Activated naive CD4-positive, alpha-beta T cell treated with anti-CD3 and anti-CD28 coated beads, Interleukin-2, amount 10 ng/mL, durations not matched to agents 7 days and 5 days (primary cell): Measurements from ENCODE around the gene NOP14.
"Not testable (repeated sequence)": the region's sequence is repeated elsewhere in the genome, so short reads cannot be mapped to it uniquely, and the experiment has no call there.

Experiments used
- CTCF ChIA-PET: fragments of 350-600 bp; sonication (Branson Sonifier 250); formaldehyde crosslinking; loops from one replicate; lab custom pipeline; 2021; ENCODE audit warnings: antibody characterized with exemption; lab: Charles Lee
- DNase-seq: peaks from one replicate; pipeline ENCODE4 v3.0.0-alpha.2; 2020
- H3K27ac Mint-ChIP-seq: one replicate; pipeline ENCODE4 v1.8.0; 2021; ENCODE audit warnings: mild to moderate bottlenecking, moderate library complexity, mixed read lengths
- H3K27me3 Mint-ChIP-seq: one replicate; pipeline ENCODE4 v1.8.0; 2021; ENCODE audit warnings: mild to moderate bottlenecking, mixed read lengths
- H3K36me3 Mint-ChIP-seq: one replicate; pipeline ENCODE4 v1.8.0; 2021; ENCODE audit warnings: mixed read lengths
- H3K4me1 Mint-ChIP-seq: one replicate; pipeline ENCODE4 v1.8.0; 2021; ENCODE audit warnings: mixed read lengths
- H3K4me3 Mint-ChIP-seq: one replicate; pipeline ENCODE4 v1.8.0; 2021; ENCODE audit warnings: mild to moderate bottlenecking, moderate library complexity, mixed read lengths
- H3K9me3 Mint-ChIP-seq: one replicate; pipeline ENCODE4 v1.8.0; 2021; ENCODE audit warnings: mixed read lengths

NOP14 gene

GRCh38 chr4:2977211-2978088 is 14.2 kb upstream of the NOP14 start:
- no peak for DNase-seq
- CTCF ChIA-PET = interaction anchor here (0.7 to 3.9 kb wide), 11 partner anchors 12 to 545 kb away, joined by 3 to 25 read pairs (median 5); partner anchors contain the start of genes GRK4 and NOP14

DNA sequence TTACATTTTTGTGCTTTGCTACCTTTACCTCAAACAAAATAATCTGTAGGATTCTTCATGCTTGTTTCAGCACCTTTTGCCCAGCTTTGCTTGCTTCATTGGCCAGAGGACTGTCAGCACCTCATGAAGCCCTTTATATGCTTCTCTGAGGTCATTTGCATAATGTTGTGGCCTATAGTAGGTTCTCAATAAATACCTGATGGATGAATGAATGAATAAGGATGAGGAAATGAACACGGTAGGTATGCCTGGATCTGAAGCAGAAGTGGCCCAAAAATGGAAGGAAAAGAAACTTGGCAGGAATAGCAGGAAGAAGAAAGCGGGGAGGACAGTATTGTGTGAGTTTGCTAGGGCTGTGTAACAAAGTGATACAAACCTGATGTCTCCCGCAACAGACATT is 8.1 kb upstream of the NOP14 start:
- Mint-ChIP-seq H3K4me3 (no peak overlapping the region), H3K27me3 (peaks cover 4% of the 10 kb centered on the region), H3K4me1 (no peaks in the 10 kb centered on the region), H3K36me3 (no peaks in the 10 kb centered on the region), H3K27ac (no peak overlapping the region), H3K9me3 (no peaks in the 10 kb centered on the region)
- CTCF ChIA-PET = no interaction called here
- DNase-seq = no peak

More at GRCh38 chr4:2977211-2978088, 14.2 kb upstream of the NOP14 start:
- no peaks in the 10 kb centered on the region for H3K36me3 Mint-ChIP-seq
- peaks cover 15% of the 10 kb centered on the region for H3K9me3 Mint-ChIP-seq
- H3K4me3 Mint-ChIP-seq = no peak overlapping the region
- peaks cover 41% of the 10 kb centered on the region for H3K27me3 Mint-ChIP-seq
- peak overlapping the region; percentile 58 for H3K27ac Mint-ChIP-seq
- H3K4me1 Mint-ChIP-seq = peaks cover 2% of the 10 kb centered on the region

DNA sequence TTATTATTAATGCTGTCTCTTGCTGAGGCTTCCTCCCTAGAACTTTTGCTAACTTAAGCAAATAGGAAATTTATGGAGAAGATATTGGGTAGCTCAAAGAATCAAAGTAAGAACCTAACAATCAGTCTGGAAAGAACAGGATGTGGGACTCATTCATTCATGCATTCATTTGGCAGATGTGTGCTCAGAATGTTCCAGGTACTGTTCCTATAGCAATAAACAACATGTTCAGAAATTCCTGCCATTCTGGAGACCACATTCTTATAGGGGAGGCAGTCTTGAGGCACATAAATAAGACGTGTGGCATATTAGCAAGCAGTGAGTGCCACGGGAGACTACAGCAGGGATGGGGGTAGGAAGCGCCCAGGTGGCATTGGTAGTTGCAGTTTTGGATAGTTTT is 5.2 kb upstream of the NOP14 start:
- no peaks in the 10 kb centered on the region for H3K36me3 Mint-ChIP-seq
- H3K4me1 Mint-ChIP-seq = peaks cover 10% of the 10 kb centered on the region
- DNase-seq = no peak
- CTCF ChIA-PET = no interaction called here
- no peaks in the 10 kb centered on the region for H3K9me3 Mint-ChIP-seq
- H3K27ac Mint-ChIP-seq = no peak overlapping the region
- no peak overlapping the region for H3K4me3 Mint-ChIP-seq
- peaks cover 3% of the 10 kb centered on the region for H3K27me3 Mint-ChIP-seq

GRCh38 chr4:2965262-2965661 is 2.1 kb upstream of the NOP14 start:
- no peak overlapping the region for H3K27ac Mint-ChIP-seq
- peaks cover 5% of the 10 kb centered on the region for H3K36me3 Mint-ChIP-seq
- H3K27me3 Mint-ChIP-seq = peaks cover 3% of the 10 kb centered on the region
- peaks cover 23% of the 10 kb centered on the region for H3K4me1 Mint-ChIP-seq
- no peak for DNase-seq
- H3K4me3 Mint-ChIP-seq = peak overlapping the region; percentile 80
- CTCF ChIA-PET = interaction anchor here (0.6 to 4.6 kb wide), 4 partner anchors 9 to 212 kb away, joined by 3 to 25 read pairs (median 10); no protein-coding TSS in a partner anchor
- H3K9me3 Mint-ChIP-seq = no peaks in the 10 kb centered on the region

DNA sequence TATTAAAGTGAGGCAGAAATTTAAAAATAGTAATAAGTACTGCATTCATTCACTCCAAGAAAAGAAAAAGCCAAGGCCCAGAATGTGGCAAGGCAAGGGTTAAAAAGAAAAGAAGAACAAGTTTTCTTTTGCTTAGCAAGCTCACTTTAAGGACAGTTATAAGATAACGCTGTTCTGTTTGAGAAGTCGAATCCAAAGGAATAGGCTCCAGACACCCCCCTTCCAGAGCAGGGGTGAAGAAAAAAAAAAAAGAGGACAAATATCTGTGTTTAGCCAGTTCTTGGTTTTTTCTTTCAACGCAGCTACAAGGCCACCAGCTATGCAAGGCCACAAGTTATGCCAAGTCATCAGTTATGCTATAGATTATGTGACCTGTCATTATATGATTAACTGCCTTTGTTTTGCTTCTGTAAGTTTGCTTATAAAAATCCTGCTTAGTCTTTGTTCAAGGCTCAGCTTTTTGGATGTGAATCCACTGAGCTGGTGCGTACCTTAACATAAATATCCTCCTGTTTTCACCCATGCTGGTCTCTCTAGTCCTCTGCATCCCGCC is 1.6 kb upstream of the NOP14 start:
- H3K4me3 Mint-ChIP-seq = peak overlapping the region; percentile 80
- H3K27me3 Mint-ChIP-seq = peaks cover 3% of the 10 kb centered on the region
- CTCF ChIA-PET = interaction anchor here (0.6 to 4.6 kb wide), 4 partner anchors 10 to 211 kb away, joined by 3 to 25 read pairs (median 10); no protein-coding TSS in a partner anchor
- no peaks in the 10 kb centered on the region for H3K9me3 Mint-ChIP-seq
- DNase-seq = no peak
- H3K36me3 Mint-ChIP-seq = peaks cover 5% of the 10 kb centered on the region
- H3K27ac Mint-ChIP-seq = no peak overlapping the region
- peaks cover 24% of the 10 kb centered on the region for H3K4me1 Mint-ChIP-seq

DNA sequence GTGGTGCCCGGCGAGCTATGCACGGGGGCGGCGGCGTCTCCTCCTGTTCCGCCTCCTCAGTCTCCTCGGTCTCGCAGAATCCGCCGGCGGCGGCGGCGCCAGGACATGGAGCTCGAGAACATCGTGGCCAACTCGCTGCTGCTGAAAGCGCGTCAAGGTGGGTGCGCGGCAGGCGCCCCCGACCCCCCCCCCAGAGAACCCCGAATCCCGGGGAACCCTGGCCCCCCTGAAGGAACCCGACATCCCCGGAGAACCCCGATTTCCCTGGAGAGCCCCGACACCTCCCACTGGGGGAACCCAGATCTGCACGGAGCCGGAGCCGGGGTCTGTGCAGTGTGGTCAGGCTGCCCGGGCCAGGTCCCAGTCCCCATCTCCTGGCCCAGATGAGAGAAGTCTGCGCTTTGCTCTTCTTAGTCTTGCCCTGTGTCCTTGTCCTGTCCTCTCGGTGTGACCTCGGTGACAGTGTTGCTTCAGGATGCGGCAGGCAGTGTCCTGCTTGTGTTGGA is 813 bp upstream of the NOP14 start:
- Mint-ChIP-seq H3K36me3 (peaks cover 5% of the 10 kb centered on the region), H3K27ac (no peak overlapping the region), H3K27me3 (peaks cover 3% of the 10 kb centered on the region), H3K4me1 (peaks cover 28% of the 10 kb centered on the region), H3K9me3 (no peaks in the 10 kb centered on the region), H3K4me3 (peak overlapping the region; percentile 80)
- DNase-seq = no peak
- CTCF ChIA-PET = interaction anchor here (0.7 to 4.6 kb wide), 6 partner anchors 10 to 383 kb away, joined by 3 to 25 read pairs (median 5); no protein-coding TSS in a partner anchor

- H3K4me3 Mint-ChIP-seq = peak overlapping the region; percentile 80
- DNase-seq = no peak
- CTCF ChIA-PET = interaction anchor here (1.0 to 4.6 kb wide), 7 partner anchors 8 to 79 kb away, joined by 3 to 25 read pairs (median 6); no protein-coding TSS in a partner anchor
- peaks cover 14% of the 10 kb centered on the region for H3K36me3 Mint-ChIP-seq
- H3K4me1 Mint-ChIP-seq = peaks cover 41% of the 10 kb centered on the region
- peak overlapping the region; percentile 90 for H3K27ac Mint-ChIP-seq
- H3K27me3 Mint-ChIP-seq = peaks cover 3% of the 10 kb centered on the region
- H3K9me3 Mint-ChIP-seq = no peaks in the 10 kb centered on the region
Observed at GRCh38 chr4:2962614-2963174, 512 bp downstream of the NOP14 start.

- H3K27ac Mint-ChIP-seq = peak overlapping the region; percentile 90
- H3K27me3 Mint-ChIP-seq = peaks cover 3% of the 10 kb centered on the region
- H3K4me1 Mint-ChIP-seq = peaks cover 47% of the 10 kb centered on the region
- peaks cover 18% of the 10 kb centered on the region for H3K36me3 Mint-ChIP-seq
- CTCF ChIA-PET = interaction anchor here (1.1 to 1.9 kb wide), 4 partner anchors 8 to 80 kb away, joined by 3 to 7 read pairs (median 6); no protein-coding TSS in a partner anchor
- no peaks in the 10 kb centered on the region for H3K9me3 Mint-ChIP-seq
- DNase-seq = peak; percentile 61
- peak overlapping the region; percentile 80 for H3K4me3 Mint-ChIP-seq
Observed at GRCh38 chr4:2961811-2962441, 1.3 kb downstream of the NOP14 start.

DNA sequence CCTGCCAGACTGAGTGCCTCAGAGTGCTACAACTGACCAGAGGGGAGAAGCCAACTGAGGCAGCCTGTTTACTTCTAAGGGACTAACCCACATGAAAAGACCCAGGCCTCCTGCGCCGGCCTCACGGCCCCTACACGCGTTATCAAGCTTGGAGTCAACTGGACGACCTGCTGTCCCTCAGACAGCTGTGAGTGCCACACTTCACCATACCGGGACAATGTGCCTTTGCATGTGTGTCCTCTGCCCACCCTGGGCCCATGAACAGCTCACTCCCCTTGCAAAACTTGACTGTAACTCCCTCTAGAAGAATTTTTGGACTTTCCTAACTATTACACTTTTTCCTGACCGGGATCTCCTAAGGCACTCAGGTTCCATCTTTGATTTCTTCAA is 1.8 kb downstream of the NOP14 start:
- peak overlapping the region; percentile 90 for H3K27ac Mint-ChIP-seq
- H3K9me3 Mint-ChIP-seq = no peaks in the 10 kb centered on the region
- peak; percentile 47 for DNase-seq
- CTCF ChIA-PET = interaction anchor here (1.5 to 1.9 kb wide), 2 partner anchors 10 to 12 kb away, joined by 5 to 7 read pairs; no protein-coding TSS in a partner anchor
- H3K27me3 Mint-ChIP-seq = peaks cover 3% of the 10 kb centered on the region
- H3K4me1 Mint-ChIP-seq = peaks cover 49% of the 10 kb centered on the region
- H3K36me3 Mint-ChIP-seq = peaks cover 22% of the 10 kb centered on the region
- peak overlapping the region; percentile 80 for H3K4me3 Mint-ChIP-seq

DNA sequence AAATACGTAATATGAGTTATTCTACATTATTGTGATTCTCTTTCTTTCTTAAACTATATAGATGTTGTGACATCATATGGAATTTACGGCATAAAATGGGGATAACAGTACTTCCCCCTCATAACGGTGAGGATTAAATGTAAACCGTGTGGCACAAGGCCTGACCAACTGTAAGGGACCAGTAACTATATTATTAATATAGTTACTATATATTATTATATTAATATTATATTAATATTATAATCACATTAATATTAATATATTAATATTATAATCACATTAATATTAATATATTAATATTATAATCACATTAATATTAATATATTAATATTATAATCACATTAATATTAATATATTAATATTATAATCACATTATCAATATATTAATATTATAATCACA is 2.8 kb downstream of the NOP14 start:
- H3K9me3 Mint-ChIP-seq, H3K27me3 Mint-ChIP-seq, H3K4me3 Mint-ChIP-seq, H3K27ac Mint-ChIP-seq, DNase-seq: not testable (repeated sequence)
- CTCF ChIA-PET = interaction anchor here (0.7 to 1.3 kb wide), 2 partner anchors 11 to 252 kb away, joined by 3 to 6 read pairs; no protein-coding TSS in a partner anchor
- peaks cover 32% of the 10 kb centered on the region for H3K36me3 Mint-ChIP-seq
- H3K4me1 Mint-ChIP-seq = peaks cover 59% of the 10 kb centered on the region

DNA sequence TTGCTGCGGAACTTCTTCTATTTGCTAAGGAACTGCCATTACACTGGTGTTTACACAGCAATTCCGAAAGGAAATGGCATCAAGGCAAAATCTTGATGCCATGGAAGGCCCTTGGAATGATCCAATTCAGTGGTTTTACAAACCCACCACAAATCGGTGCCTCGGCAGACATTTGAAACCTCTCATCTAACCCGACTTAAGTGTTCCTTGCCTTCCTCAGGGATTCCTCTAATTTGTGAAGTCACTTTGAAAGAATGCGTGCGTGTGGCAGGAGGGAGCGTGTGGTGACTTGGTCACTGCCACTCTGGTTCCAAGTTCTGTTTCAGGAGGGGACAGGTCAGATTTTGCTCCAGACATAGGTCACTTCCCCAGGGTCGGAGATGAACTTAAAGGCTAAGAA is 4.8 kb downstream of the NOP14 start:
- H3K27me3 Mint-ChIP-seq = no peaks in the 10 kb centered on the region
- CTCF ChIA-PET = no interaction called here
- H3K36me3 Mint-ChIP-seq = peaks cover 45% of the 10 kb centered on the region
- DNase-seq = no peak
- H3K4me3 Mint-ChIP-seq = no peak overlapping the region
- H3K4me1 Mint-ChIP-seq = peaks cover 64% of the 10 kb centered on the region
- no peaks in the 10 kb centered on the region for H3K9me3 Mint-ChIP-seq
- H3K27ac Mint-ChIP-seq = peak overlapping the region; percentile 0

GRCh38 chr4:2955186-2956044 is 7.8 kb downstream of the NOP14 start:
- H3K27me3 Mint-ChIP-seq, DNase-seq, H3K4me3 Mint-ChIP-seq, H3K9me3 Mint-ChIP-seq: not testable (repeated sequence)
- CTCF ChIA-PET = interaction anchor here (0.9 to 1.5 kb wide), 6 partner anchors 9 to 188 kb away, joined by 3 to 6 read pairs (median 4); no protein-coding TSS in a partner anchor
- Mint-ChIP-seq H3K36me3 (peaks cover 61% of the 10 kb centered on the region), H3K4me1 (peaks cover 55% of the 10 kb centered on the region), H3K27ac (peak overlapping the region; percentile 79)
